GM19351 (cell line): ENCODE data around the gene AGL.
"Not testable (repeated sequence)": the region's sequence is repeated elsewhere in the genome, so short reads cannot be mapped to it uniquely, and the experiment has no call there.

ENCODE experiments used
- ATAC-seq: cut with Tn5 transposase; IDR thresholded peaks from one replicate; pipeline ENCODE4 v1.9.1; 2021; ENCODE audit warnings: mild to moderate bottlenecking, moderate library complexity; ENCODE audit not compliant: unreplicated experiment

Gene AGL

GRCh38 chr1:99849744-99850458 lies at the start of gene AGL:
Gene AGL, plus strand, starts transcription at chr1:99850361. Its CDS starts 682 bp downstream, at chr1:99851043.
- ATAC-seq = peak; percentile 96

- ATAC-seq = no peak
Observed at GRCh38 chr1:99801584-99801983, 48.6 kb upstream of the AGL start.

DNA sequence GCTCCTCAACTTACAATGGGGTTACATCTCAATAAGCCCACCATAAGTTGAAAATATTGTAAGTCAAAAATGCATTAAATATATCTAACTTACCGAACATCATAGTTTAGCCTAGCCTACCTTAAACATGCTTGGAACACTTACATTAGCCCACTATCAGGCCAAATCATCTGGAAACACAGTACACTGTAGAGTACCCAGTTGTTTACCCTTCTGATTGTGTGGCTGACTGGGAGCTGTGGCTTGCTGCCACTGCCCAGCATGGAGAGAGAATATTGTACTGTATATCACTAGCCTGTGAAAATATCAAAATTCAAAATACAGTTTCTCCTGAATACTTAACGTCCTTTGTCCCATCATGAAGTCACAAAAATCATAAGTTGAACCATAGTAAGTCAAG lies 43.3 kb upstream of the AGL start:
- ATAC-seq = no peak

GRCh38 chr1:99808391-99809115 lies 41.6 kb upstream of the AGL start:
- ATAC-seq = peak; percentile 92

DNA sequence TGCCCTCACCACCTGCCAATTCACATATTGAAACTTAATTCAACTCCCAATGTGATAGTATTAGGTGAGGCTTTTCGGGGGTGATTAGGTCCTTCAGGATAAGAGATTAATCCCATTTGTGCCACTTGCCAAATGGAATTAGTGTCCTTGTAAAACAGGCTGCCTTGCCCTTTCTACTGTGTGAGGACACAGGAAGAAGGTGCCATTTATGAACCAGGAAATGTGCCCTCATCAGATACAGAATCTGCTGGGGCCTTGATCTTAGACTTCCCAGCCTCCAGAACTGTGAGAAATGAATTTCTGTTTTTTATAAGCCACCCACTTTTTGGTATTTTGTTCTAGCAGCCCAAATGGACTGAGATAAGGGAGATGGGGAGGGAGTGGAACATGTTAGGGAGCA lies 39.1 kb upstream of the AGL start:
- ATAC-seq = no peak

DNA sequence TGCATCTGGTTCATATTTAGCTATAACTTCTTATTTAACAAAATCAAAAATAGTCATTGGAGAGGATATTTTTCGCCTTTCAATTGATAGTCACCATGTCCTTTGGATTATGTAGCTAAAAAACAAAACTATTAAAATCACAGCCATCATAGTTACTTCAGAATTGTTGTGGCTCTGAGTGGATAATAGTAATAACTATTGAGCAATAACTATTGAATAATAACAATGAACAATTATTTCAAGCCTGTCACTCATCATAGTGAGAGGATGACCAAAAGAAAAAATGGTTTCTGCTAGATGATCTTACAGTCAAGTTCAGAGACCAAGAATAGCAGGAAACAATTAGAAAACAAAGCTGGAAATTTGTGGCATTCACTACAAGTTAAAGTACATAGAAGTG lies 38.4 kb upstream of the AGL start:
- ATAC-seq = no peak

GRCh38 chr1:99814373-99814900 lies 35.7 kb upstream of the AGL start:
- no peak for ATAC-seq

- ATAC-seq = no peak
Observed at GRCh38 chr1:99816656-99817055, 33.5 kb upstream of the AGL start.

GRCh38 chr1:99818063-99818699 lies 32.0 kb upstream of the AGL start:
- no peak for ATAC-seq

DNA sequence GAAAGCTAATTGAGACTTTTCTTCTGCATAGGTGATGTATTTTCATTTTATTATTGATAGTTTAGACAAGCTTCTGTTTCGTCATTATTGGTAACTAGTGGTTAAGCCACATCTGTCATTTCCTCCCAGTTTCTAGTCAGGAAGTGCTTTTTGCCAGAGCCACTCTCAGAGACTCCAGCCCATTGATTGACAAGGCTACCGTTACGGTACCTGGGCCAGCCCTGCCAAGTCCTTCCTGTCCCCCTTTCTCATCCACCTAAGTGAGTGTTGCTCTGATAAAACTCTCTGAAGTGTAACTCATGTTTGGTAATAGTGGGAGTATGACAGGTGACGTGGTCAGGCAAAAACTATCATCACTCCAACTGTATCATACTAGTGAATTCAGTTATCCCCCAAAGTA lies 29.6 kb upstream of the AGL start:
- ATAC-seq = peak; percentile 89

DNA sequence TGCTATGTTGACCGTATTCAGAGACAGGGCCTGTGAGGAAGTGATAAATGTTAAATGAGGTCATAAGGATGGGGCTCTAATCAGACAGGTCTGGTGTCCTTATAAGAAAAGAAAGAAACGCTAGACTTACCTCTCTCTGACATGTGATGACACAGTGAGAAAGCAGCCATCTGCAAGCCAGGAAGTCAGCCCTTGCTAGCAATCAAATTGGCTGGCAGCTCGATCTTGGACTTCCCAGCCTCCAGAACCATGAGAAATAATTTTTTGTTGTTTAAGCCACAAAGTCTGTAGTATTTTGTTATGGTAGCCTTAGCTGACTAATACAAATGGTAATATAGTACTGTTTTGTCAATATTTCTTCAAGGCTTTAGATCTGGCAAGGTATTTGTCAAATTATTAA lies 25.1 kb upstream of the AGL start:
- ATAC-seq = no peak

DNA sequence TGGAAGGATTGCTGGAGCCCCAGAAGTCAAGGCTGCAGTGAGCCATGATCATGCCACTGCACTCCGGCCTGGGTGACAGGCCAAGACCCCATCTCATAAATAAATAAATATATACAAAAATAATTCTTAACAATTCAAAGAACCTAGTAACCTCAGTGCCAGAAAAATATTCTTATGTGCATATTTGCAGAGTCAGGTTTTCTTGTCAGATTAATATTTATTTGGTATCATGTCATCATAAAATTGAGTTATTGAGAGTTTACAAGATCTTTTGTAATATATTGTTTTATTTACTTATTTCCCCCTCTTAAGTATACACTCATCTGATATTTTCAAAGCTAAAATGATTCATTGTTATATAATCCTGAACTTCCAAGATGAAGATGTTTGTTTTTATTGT lies 24.5 kb upstream of the AGL start:
- no peak for ATAC-seq

DNA sequence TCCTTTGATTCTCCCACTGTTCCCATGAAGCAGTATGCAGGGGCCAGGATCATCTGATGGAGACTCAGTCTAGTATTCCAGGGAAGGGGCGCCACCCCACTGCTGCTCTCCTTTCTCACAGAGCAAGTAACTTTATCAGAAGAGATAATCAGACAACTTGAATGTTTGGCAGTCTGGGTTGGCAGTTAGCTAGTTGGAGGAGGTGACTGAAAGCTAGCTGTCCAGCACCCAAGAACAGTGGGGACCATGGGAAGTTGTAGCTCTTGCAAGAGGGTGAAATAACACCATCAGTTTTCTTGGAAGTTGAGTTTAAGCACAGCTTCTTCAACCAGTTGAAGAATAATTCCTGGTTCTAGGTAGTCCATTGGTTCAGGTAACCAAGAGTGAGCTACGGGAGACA lies 22.2 kb upstream of the AGL start:
- no peak for ATAC-seq

GRCh38 chr1:99829269-99829668 lies 20.9 kb upstream of the AGL start:
- no peak for ATAC-seq

DNA sequence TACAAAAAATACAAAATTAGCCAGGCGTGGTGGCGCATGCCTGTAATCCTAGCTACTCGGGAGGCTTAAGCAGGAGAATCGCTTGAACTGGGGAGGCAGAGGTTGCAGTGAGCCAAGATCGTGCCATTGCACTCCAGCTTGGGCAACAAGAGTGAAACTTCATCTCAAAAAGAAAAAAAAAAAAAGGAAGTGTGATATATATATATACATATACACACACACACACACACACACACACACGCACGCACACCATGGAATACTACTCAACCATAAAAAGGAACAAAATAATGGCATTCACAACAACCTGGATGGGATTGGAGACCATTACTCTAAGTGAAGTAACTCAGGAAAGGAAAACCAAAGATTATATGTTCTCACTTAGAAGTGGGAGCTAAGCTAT lies 16.2 kb upstream of the AGL start:
- ATAC-seq = not testable (repeated sequence)

DNA sequence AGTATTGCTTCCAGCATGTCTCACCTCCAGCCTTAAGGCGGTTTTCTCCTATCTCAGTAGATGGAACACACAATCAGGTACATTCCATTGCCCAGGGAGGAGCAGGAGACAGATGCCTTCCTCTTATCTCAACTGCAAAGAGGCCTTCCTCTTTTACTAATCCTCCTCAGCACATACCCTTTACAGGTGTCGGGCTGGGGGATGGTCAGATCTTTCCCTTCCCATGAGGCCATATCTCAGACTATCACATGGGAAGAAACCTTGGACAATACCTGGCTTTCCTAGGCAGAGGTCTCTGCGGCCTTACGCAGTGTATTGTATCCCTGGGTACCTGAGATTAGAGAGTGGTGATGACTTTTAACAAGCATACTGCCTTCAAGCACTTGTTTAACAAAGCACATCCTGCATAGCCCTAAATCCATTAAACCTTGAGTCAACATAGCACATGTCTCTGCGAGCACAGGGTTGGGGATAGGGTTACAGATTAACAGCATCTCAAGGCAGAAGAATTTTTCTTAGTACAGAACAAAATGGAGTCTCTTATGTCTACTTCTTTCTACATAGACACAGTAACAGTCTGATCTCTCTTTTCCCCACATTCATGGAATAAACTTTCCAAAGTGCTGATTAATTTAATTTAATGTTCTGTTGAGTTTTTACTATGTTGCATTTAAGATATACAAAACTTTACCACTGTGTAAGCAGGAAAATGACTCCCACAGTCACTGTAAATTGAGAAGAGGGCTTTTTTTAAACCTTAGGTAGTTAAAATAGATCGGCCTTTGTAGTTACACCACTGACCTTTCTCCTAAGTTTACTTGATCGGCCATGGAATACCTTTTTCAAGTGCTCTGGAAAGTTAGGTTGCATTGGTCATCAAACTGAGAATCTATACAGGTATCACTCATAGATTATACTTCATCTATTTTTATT lies 13.7 kb upstream of the AGL start:
- ATAC-seq = not testable (repeated sequence)

DNA sequence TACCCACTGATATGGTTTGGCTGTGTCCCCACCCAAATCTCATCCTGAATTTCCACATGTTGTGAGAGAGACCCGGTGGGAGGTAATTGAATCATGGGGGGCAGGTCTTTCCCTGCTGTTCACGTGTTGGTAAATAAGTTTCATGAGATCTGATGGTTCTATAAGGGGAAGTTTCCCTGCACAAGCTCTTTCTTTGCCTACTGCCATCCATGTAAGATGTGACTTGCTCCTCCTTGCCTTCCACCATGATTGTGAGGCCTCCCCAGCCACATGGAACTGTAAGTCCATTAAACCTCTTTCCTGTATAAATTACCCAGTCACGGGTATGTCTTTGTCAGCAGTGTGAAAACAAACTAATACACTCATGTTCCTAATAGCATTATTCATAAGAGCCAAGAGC lies 9.8 kb upstream of the AGL start:
- ATAC-seq = not testable (repeated sequence)

- no peak for ATAC-seq
Observed at GRCh38 chr1:99843760-99844159, 6.4 kb upstream of the AGL start.

DNA sequence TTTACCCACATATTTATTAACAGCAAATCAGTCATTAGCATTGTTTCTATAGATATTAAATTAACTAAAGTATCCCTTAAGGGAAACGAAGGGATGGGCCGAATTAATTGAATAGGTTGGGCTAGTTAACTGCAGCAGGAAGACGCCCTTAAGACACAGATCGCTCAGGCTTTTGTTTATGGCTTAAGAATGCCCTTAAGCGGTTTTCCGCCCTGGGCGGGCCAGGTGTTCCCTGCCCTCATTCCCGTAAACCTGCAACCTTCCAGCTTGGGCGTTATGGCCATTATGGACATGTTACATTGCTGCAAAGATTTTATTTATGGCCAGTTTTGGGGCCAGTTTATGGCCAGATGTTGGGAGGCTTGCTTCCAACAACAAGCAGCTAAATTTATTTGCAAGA lies 5.0 kb upstream of the AGL start:
- not testable (repeated sequence) for ATAC-seq

GRCh38 chr1:99849413-99849743 lies 783 bp upstream of the AGL start:
- ATAC-seq = peak; percentile 12
